Upper lobe of left lung (tissue), 6 donors: ENCODE measurements around the gene NME8. TPM values are rescaled to one million over a fixed set of nuclear protein-coding genes. Genes with fewer than 3 reads are reported as not detected.

ENCODE experiments used
- ATAC-seq, 2 donors: fragments of 200-7000 bp; cut with Tn5 transposase; one replicate each; pipeline ENCODE4 v1.9.1; 2022; ENCODE audit warnings: mild to moderate bottlenecking in 2 of 2, moderate library complexity in 2 of 2; ENCODE audit not compliant: low FRiP score in 2 of 2
- DNase-seq, 2 donors: peaks; one replicate each; pipeline ENCODE4 v3.0.0-alpha.2; 2019 to 2020
- H3K27ac ChIP-seq, 4 donors: fragments of 200-600 bp; sonication (generic); one replicate each; pipeline ENCODE4 v1.5.1; 2016 to 2019
- H3K27me3 ChIP-seq, 4 donors: fragments of 200-600 bp; sonication (generic); one replicate each; pipeline ENCODE4 v1.5.1; 2017 to 2019
- H3K36me3 ChIP-seq, 4 donors: fragments of 200-600 bp; sonication (generic); one replicate each; pipeline ENCODE4 v1.5.1; 2016 to 2019
- H3K4me1 ChIP-seq, 4 donors: fragments of 200-600 bp; sonication (generic); one replicate each; pipeline ENCODE4 v1.5.1; 2018 to 2019
- H3K4me3 ChIP-seq, 4 donors: fragments of 200-600 bp; sonication (generic); one replicate each; pipeline ENCODE4 v1.5.1; 2017 to 2019; ENCODE audit warnings: mild to moderate bottlenecking in 2 of 4, moderate library complexity in 1 of 4
- H3K9me3 ChIP-seq, 4 donors: fragments of 200-600 bp; sonication (generic); one replicate each; pipeline ENCODE4 v1.5.1; 2018 to 2019
- CTCF ChIP-seq, 6 experiments: fragments of 450-650 bp in 4 of 6; fragments of 200-600 bp in 2 of 6; sonication (generic) in 2 of 6; IDR thresholded peaks; one replicate each; pipeline ENCODE4 v1.5.1; 2016 to 2019; ENCODE audit warnings: antibody characterized with exemption in 6 of 6
- EP300 ChIP-seq, 4 donors: sonication (generic); formaldehyde crosslinking; IDR thresholded peaks; one replicate each; pipeline ENCODE4 v1.5.1; 2017; ENCODE audit warnings: antibody characterized with exemption in 4 of 4, control low read depth in 2 of 4
- POLR2A ChIP-seq, 4 donors: fragments of 450-650 bp; IDR thresholded peaks; one replicate each; pipeline ENCODE4 v1.5.1; 2016 to 2017; ENCODE audit warnings: antibody characterized with exemption in 4 of 4, mild to moderate bottlenecking in 2 of 4
- POLR2AphosphoS5 ChIP-seq, 2 donors: sonication (generic); formaldehyde crosslinking; IDR thresholded peaks; one replicate each; pipeline ENCODE4 v1.5.1; 2017; ENCODE audit warnings: antibody characterized with exemption in 2 of 2
- WGBS, 2 donors: methylation state at CpG; one replicate each; pipeline ENCODE4 v1.1.5; 2017 to 2018; 5-methylcytosine and 5-hydroxymethylcytosine counted together
- total RNA-seq, 6 donors: library from RNA; depleted of rRNA in 4 of 6; stranded (reverse); fragments of >200 nt in 4 of 6; gene quantifications; one replicate each; pipeline versions ENCODE4 v1.1.0 to v1.2.1, GENCODE V29; 2016 to 2021
- donor health status: DM: no; HTN: no; CAD: no; lungs with moderate emphysema.
- donor health status: DM: no; HTN: yes; CAD: no; lungs with severe emphysema.

NME8 gene
- total RNA-seq, 6 donors from 2014 or later, result 0.91 to 6.3 (median 1.1) TPM; not detected in 2

- Histone ChIP-seq H3K9me3 (no peaks in the 10 kb centered on the region), H3K27me3 (no peaks in the 10 kb centered on the region), H3K4me3 (no peak overlapping the region), H3K27ac (no peak overlapping the region), H3K36me3 (peaks cover 0 to 9% (median 0%) of the 10 kb centered on the region in 4 donors), H3K4me1 (peaks cover 0 to 14% (median 5%) of the 10 kb centered on the region in 4 donors)
- TF ChIP-seq CTCF (IDR thresholded peaks at IDR 0.05), result no peak
- TF ChIP-seq POLR2AphosphoS5 (IDR thresholded peaks at IDR 0.05), result no peak
- no peak for TF ChIP-seq POLR2A (IDR thresholded peaks at IDR 0.05)
- TF ChIP-seq EP300 (IDR thresholded peaks at IDR 0.05), result no peak
- whole genome bisulfite sequencing, 2 donors, result 92% methylated on average over 6 to 7 of the region's 7 CpGs
- ATAC-seq, result no peak
- DNase-seq, result no peak
These were observed 98.9 kb downstream of the NME8 start for GRCh38 chr7:37947138-37947940.

GRCh38 chr7:37947941-37948210, 99.5 kb downstream of the NME8 start:
- peaks cover 0 to 9% (median 2%) of the 10 kb centered on the region in 4 donors for H3K4me1 ChIP-seq
- WGBS, 2 donors, result 96 to 100% methylated on average over 2 to 7 of the region's 7 CpGs
- no peak overlapping the region for H3K4me3 ChIP-seq
- no peaks in the 10 kb centered on the region for H3K27me3 ChIP-seq
- peaks cover 0 to 9% (median 0%) of the 10 kb centered on the region in 4 donors for H3K36me3 ChIP-seq
- DNase-seq, result peak in 1 of 2 donors; percentile 33
- TF ChIP-seq EP300 (IDR thresholded peaks at IDR 0.05) (no peak), POLR2A (IDR thresholded peaks at IDR 0.05) (no peak), CTCF (IDR thresholded peaks at IDR 0.05) (no peak), POLR2AphosphoS5 (IDR thresholded peaks at IDR 0.05) (no peak)
- no peak overlapping the region for H3K27ac ChIP-seq
- no peaks in the 10 kb centered on the region for H3K9me3 ChIP-seq
- ATAC-seq, result no peak

Other genes starting within 250 kb of the NME8 start
- gene GPR141, start 164.8 kb upstream of the NME8 start, total RNA-seq, result 1 to 10 TPM in 5 of 6 donors, not detected in 1; 1.4 to 4.4 (median 3.9) TPM
- gene SFRP4, start 68.2 kb downstream of the NME8 start, total RNA-seq, result 10 to 100 TPM in 2 of 6 donors, 1 to 10 TPM in 2, under 1 TPM in 2; under 0.01 to 12.2 (median 4.3) TPM
- 100 to 1,000 TPM in 2 of 6 donors, 10 to 100 TPM in 4; 57.2 to 107 (median 96.1) TPM for gene EPDR1, start 72.0 kb downstream of the NME8 start, total RNA-seq